Measurements from ENCODE around the gene FMN2.

FMN2 gene

DNA sequence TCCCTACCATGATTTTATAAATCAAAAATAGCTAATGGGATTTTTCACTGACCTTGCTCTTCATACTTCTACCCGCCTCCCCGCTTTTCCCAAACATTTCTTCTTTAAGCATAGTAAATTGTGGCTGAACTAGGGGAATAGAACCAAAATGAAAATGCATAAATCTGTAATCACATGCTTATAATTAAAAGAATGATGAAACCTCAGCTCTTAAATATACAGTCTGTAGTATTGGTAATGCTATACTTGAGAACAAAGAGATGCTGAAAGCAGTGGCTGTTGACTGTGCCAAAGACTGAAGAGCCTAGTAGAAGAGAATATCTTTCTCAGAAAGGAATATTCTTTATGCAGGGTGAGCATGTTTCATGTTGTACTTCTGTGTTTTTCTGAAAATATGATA is 271.1 kb downstream of the FMN2 start:
- no peak; the same call in 2 of the 3 replicates for ATAC-seq

DNA sequence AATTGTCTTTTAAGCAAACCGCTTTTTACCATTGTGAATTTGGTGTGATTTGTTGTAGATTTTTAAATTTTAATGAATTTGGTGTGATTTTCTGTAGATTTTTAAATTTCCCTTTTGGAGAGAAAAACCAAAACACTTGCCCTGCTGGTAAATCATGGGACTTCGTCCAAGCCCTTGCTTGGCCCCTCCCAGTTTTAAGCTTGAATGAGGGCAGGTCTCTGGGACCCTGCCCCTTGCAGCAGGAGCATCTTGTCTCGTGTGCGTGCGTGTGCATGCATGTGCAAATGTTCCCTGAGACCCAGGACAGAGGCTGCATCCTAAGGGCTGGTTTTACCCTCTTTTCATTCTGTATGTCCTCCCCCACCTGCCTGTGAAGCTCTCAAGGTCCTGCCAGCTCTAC is 271.6 kb downstream of the FMN2 start:
- ATAC-seq: no peak
- TF ChIP-seq TOX (CRISPR knock-in tag; IDR thresholded peaks at IDR 0.05; ENCODE audit: borderline replicate concordance) (no peak), ISL1 (CRISPR knock-in tag; IDR thresholded peaks at IDR 0.05) (no peak), BACH2 (CRISPR knock-in tag; IDR thresholded peaks at IDR 0.05; ENCODE audit: borderline replicate concordance) (no peak), CSDC2 (CRISPR knock-in tag; IDR thresholded peaks at IDR 0.05) (no peak), ESRRG (CRISPR knock-in tag; IDR thresholded peaks at IDR 0.05) (no peak), ZNF70 (CRISPR knock-in tag; IDR thresholded peaks at IDR 0.05) (no peak), TCF4 (CRISPR knock-in tag; IDR thresholded peaks at IDR 0.05; ENCODE audit: borderline replicate concordance) (no peak)

More for the DNA sequence above, 271.1 kb downstream of the FMN2 start:
- TF ChIP-seq, protein P1, sequence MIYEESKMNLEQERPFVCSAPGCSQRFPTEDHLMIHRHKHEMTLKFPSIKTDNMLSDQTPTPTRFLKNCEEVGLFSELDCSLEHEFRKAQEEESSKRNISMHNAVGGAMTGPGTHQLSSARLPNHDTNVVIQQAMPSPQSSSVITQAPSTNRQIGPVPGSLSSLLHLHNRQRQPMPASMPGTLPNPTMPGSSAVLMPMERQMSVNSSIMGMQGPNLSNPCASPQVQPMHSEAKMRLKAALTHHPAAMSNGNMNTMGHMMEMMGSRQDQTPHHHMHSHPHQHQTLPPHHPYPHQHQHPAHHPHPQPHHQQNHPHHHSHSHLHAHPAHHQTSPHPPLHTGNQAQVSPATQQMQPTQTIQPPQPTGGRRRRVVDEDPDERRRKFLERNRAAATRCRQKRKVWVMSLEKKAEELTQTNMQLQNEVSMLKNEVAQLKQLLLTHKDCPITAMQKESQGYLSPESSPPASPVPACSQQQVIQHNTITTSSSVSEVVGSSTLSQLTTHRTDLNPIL (CRISPR knock-in tag; IDR thresholded peaks at IDR 0.05; ENCODE audit: low read depth): no peak
- TF ChIP-seq ZFP3 (CRISPR knock-in tag; IDR thresholded peaks at IDR 0.05) (no peak), RARB (CRISPR knock-in tag; IDR thresholded peaks at IDR 0.05) (no peak), TCF4 (CRISPR knock-in tag; IDR thresholded peaks at IDR 0.05; ENCODE audit: borderline replicate concordance) (no peak), ZNF70 (CRISPR knock-in tag; IDR thresholded peaks at IDR 0.05) (no peak), SNAI2 (CRISPR knock-in tag; IDR thresholded peaks at IDR 0.05) (no peak), ZC3H10 (CRISPR knock-in tag; IDR thresholded peaks at IDR 0.05) (no peak)
- TF ChIP-seq, protein P2, sequence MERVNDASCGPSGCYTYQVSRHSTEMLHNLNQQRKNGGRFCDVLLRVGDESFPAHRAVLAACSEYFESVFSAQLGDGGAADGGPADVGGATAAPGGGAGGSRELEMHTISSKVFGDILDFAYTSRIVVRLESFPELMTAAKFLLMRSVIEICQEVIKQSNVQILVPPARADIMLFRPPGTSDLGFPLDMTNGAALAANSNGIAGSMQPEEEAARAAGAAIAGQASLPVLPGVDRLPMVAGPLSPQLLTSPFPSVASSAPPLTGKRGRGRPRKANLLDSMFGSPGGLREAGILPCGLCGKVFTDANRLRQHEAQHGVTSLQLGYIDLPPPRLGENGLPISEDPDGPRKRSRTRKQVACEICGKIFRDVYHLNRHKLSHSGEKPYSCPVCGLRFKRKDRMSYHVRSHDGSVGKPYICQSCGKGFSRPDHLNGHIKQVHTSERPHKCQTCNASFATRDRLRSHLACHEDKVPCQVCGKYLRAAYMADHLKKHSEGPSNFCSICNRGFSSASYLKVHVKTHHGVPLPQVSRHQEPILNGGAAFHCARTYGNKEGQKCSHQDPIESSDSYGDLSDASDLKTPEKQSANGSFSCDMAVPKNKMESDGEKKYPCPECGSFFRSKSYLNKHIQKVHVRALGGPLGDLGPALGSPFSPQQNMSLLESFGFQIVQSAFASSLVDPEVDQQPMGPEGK (CRISPR knock-in tag; IDR thresholded peaks at IDR 0.05; ENCODE audit: borderline replicate concordance): no peak
- TF ChIP-seq, protein P3, sequence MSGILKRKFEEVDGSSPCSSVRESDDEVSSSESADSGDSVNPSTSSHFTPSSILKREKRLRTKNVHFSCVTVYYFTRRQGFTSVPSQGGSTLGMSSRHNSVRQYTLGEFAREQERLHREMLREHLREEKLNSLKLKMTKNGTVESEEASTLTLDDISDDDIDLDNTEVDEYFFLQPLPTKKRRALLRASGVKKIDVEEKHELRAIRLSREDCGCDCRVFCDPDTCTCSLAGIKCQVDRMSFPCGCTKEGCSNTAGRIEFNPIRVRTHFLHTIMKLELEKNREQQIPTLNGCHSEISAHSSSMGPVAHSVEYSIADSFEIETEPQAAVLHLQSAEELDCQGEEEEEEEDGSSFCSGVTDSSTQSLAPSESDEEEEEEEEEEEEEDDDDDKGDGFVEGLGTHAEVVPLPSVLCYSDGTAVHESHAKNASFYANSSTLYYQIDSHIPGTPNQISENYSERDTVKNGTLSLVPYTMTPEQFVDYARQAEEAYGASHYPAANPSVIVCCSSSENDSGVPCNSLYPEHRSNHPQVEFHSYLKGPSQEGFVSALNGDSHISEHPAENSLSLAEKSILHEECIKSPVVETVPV (CRISPR knock-in tag; IDR thresholded peaks at IDR 0.05): no peak
- TF ChIP-seq, protein P4, sequence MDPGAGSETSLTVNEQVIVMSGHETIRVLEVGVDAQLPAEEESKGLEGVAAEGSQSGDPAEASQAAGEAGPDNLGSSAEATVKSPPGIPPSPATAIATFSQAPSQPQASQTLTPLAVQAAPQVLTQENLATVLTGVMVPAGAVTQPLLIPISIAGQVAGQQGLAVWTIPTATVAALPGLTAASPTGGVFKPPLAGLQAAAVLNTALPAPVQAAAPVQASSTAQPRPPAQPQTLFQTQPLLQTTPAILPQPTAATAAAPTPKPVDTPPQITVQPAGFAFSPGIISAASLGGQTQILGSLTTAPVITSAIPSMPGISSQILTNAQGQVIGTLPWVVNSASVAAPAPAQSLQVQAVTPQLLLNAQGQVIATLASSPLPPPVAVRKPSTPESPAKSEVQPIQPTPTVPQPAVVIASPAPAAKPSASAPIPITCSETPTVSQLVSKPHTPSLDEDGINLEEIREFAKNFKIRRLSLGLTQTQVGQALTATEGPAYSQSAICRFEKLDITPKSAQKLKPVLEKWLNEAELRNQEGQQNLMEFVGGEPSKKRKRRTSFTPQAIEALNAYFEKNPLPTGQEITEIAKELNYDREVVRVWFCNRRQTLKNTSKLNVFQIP (CRISPR knock-in tag; IDR thresholded peaks at IDR 0.05; ENCODE audit: borderline replicate concordance, low read depth): no peak

DNA sequence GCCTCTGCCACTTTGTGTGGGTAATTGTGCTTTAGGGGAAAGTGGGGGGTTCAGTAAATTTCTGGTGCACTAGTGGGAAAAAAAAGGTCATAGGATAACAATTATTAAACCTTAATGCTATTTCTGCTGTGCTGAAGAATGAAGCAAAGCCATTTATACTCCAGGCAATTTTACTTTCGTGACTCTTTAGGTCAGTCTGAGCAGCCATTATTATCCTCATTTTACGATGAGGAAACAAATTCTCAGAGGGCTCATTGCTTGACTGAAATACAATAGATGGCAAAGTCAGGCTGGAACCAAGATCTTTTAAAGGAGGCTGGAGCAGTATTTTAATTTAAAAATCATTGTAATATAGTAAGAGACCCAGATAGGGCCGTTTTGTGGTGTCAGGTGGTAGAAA is 272.2 kb downstream of the FMN2 start:
- ATAC-seq: no peak
- TF ChIP-seq, protein P1 (CRISPR knock-in tag; IDR thresholded peaks at IDR 0.05; ENCODE audit: low read depth): no peak
- no peak for TF ChIP-seq CSDC2 (CRISPR knock-in tag; IDR thresholded peaks at IDR 0.05)
- no peak for TF ChIP-seq TOX (CRISPR knock-in tag; IDR thresholded peaks at IDR 0.05; ENCODE audit: borderline replicate concordance)
- TF ChIP-seq ZNF8 (CRISPR knock-in tag; IDR thresholded peaks at IDR 0.05): no peak
- TF ChIP-seq GLIS3 (CRISPR knock-in tag; IDR thresholded peaks at IDR 0.05): no peak
- no peak for TF ChIP-seq ISL1 (CRISPR knock-in tag; IDR thresholded peaks at IDR 0.05)
- TF ChIP-seq, protein P5, sequence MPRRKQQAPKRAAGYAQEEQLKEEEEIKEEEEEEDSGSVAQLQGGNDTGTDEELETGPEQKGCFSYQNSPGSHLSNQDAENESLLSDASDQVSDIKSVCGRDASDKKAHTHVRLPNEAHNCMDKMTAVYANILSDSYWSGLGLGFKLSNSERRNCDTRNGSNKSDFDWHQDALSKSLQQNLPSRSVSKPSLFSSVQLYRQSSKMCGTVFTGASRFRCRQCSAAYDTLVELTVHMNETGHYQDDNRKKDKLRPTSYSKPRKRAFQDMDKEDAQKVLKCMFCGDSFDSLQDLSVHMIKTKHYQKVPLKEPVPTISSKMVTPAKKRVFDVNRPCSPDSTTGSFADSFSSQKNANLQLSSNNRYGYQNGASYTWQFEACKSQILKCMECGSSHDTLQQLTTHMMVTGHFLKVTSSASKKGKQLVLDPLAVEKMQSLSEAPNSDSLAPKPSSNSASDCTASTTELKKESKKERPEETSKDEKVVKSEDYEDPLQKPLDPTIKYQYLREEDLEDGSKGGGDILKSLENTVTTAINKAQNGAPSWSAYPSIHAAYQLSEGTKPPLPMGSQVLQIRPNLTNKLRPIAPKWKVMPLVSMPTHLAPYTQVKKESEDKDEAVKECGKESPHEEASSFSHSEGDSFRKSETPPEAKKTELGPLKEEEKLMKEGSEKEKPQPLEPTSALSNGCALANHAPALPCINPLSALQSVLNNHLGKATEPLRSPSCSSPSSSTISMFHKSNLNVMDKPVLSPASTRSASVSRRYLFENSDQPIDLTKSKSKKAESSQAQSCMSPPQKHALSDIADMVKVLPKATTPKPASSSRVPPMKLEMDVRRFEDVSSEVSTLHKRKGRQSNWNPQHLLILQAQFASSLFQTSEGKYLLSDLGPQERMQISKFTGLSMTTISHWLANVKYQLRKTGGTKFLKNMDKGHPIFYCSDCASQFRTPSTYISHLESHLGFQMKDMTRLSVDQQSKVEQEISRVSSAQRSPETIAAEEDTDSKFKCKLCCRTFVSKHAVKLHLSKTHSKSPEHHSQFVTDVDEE (CRISPR knock-in tag; IDR thresholded peaks at IDR 0.05): no peak
- TF ChIP-seq PPARA (CRISPR knock-in tag; IDR thresholded peaks at IDR 0.05; ENCODE audit: borderline replicate concordance): no peak
- no peak for TF ChIP-seq BACH2 (CRISPR knock-in tag; IDR thresholded peaks at IDR 0.05; ENCODE audit: borderline replicate concordance)
